NB4 (cell line): ENCODE data around the gene PCDHB3.

Experiments used
- CTCF ChIP-seq: IDR thresholded peaks from one replicate; pipeline ENCODE4 v1.5.1; 2012; ENCODE audit warnings: low read depth, low read length
- MAX ChIP-seq: IDR thresholded peaks from 2 replicates; pipeline ENCODE4 v1.6.1; 2011; ENCODE audit warnings: low read depth, low read length
- MYC ChIP-seq: IDR thresholded peaks from 2 replicates; pipeline ENCODE4 v1.6.1; 2011; ENCODE audit warnings: low read depth, low read length
- POLR2A ChIP-seq: IDR thresholded peaks from 2 replicates; pipeline ENCODE4 v1.6.1; 2011; ENCODE audit warnings: mild to moderate bottlenecking; ENCODE audit not compliant: insufficient read length; ENCODE audit errors: extremely low read depth

- no peak for TF ChIP-seq CTCF
- TF ChIP-seq POLR2A: no peak
- no peak for TF ChIP-seq MAX
- TF ChIP-seq MYC: no peak
These were observed 21.7 kb downstream of the PCDHB3 start for GRCh38 chr5:141121985-141122384.
